Measurements from ENCODE around the gene NFATC1.
A peak's percentile ranks its signal among the peaks of the same experiment; 100 is the strongest.
"Not testable (repeated sequence)": the region's sequence is repeated elsewhere in the genome, so short reads cannot be mapped to it uniquely, and the experiment has no call there.

Gene NFATC1

DNA sequence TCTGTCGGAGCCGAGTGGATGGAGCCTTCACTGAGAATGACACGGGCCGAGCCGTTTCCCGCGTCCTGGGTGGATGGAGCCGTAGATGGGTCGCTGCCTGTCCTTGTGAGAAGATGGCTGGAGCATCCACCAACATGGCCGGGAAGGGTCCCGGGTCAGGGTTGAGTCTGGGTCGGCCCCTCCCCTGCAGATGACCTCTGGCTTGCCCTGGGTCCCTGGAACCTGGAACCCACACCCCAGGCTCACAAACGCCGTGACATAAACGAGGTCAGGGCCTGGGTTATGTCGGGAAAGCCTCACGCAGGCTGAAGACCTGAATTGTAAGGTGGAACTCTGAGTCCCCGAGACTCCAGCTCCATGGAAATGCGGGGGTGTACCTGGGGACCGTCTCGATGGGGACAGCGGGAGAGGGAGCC, 94.9 kb downstream of the NFATC1 start:
- DNase-seq, result no peak

DNA sequence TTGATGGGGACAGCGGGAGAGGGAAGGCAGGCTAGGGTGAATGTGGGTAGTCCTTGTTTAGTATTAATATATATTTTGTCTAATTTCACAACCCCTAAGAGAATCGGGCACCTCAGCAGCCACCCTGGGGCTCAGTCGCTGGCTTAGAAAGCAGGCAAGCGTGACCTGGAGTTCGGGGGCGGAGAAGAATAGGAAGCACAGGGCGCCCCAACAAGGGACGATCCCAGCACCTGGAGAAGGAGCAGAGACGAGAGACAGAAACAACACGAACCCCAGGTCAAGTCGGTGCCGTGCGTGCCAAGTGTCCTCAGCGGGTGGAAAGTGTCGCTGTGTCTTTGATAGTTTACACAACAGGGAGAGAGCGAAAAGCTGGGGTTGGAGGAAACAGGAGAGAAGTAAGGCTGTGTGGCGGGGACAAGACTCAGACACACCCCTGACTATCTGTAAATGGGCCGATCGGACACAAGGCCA, 95.4 kb downstream of the NFATC1 start:
- DNase-seq, result no peak

DNA sequence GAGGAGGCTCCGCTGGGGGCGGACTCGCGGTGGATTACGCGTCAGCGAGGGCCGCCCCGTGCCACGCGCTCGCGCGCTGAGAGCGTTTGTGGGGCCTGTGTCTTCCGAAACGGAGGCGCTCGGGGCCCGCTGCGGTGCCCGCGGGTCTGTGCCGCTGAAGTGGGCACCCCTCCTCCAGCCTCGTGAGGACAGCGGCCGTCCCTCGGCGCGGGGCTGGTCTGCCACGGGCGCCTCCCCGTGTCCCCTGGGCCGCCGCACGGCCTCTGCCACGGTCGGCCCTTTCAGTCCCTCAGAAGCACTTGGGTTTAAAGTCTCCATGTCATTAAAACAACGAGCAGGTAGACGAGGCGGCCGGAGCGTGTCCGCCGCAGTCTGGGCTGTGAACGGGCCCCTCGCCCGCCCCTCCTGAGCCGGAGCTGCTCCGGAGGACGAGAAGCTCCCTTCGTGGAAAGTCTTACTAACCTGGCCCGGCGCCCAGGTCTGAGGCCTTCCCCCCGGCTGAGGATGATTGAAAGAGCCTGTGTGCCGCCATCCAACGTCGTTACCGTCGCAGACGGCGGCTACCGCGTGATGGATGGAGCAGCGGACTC, 97.6 kb downstream of the NFATC1 start:
- DNase-seq, result no peak

DNA sequence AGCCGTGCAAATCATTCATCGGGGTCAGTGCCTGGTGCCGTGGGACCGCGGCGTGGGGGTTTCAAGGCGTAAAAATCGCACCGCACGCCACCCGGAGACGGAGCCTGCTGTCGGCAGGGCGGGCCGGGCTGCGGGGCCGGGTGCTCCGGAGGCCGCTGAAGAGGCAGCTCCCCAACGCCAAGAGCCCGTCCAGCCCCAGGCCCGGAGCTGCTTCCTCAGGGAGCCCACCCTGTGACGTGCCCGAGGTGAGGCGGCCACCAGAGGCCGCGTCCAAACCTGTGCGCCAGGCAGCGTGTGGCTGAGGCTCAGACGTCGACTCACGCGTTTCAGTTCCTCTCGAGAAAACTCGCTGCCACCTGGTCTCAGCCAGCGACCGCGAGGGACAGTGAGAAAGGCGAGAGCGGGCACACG, 98.1 kb downstream of the NFATC1 start:
- DNase-seq, result no peak

DNA sequence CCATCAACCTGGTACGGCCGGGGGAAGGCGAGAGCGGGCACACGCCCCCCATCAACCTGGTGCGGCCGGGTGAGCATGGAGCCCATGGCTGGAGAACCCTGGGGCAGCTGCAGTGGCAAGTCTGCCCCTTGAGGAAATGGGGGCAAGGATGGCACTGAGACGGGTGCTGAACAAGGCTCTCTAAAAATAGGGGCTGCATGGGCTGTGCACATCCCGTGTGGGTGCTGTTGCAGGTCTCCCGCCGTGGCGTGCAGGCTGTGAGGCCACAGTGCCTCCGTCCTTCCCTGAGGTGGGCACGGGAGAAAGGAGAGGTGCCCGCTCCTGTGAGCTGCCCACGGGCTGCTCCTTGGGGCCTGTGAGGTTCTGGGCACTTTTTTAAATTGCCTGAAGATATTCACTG, 99.2 kb downstream of the NFATC1 start:
- no peak for DNase-seq

DNA sequence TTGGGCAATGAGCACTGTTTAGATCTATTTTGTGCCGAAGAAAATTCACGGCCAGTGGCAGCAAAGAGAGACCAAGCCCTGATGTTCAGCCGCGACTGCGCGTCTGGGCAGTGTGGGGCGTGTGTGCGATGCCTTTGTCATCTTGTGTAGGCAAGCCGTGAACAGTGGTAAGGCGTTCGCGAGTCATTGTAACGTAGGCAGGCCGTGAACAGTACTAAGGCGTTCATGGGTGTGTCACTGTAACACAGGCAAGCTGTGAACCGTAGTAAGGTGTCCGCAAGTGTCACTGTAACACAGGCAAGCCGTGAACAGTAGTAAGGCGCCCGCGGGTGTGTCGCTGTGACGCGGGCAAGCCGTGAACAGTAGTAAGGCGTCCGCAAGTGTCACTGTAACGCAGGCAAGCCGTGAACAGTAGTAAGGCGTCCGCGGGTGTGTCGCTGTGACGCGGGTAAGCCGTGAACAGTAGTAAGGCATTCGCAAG, 99.9 kb downstream of the NFATC1 start:
- no peak for DNase-seq

DNA sequence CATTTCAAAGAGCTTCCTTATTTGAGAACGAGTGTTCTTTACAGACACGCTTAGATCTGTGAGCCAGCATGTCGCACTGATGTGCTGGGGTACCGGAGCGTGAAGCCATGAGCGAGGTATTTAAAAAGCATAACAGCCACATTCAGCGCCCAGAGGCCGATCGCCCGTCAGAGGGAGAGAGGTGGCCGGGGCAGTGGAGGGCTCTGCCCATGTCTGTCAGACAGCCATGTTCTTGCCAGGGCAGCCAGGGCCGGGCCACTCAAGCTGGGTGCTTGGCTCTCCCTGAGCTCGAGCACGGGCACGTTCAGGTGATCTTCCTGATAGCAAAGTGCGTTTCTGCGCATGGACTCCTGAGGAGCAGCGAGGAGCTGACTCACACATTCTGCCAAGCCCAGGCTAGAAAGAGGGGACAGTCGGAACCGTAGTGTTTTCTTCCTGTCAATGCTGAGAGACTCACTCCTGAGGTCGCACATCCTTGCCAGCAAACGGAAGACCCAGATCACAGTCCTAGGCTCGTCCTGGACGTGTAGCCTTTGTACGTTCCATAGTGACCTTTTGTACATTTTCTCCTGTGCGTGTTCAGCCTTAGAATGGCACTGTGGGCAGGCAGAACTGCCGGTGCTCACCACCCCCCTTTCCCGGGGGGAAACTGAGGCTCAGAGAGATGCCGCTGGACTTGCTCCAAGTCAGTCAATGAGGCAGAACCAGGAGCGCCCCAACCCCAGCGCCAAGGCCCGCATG, 100.7 kb downstream of the NFATC1 start:
- DNase-seq, result no peak

DNA sequence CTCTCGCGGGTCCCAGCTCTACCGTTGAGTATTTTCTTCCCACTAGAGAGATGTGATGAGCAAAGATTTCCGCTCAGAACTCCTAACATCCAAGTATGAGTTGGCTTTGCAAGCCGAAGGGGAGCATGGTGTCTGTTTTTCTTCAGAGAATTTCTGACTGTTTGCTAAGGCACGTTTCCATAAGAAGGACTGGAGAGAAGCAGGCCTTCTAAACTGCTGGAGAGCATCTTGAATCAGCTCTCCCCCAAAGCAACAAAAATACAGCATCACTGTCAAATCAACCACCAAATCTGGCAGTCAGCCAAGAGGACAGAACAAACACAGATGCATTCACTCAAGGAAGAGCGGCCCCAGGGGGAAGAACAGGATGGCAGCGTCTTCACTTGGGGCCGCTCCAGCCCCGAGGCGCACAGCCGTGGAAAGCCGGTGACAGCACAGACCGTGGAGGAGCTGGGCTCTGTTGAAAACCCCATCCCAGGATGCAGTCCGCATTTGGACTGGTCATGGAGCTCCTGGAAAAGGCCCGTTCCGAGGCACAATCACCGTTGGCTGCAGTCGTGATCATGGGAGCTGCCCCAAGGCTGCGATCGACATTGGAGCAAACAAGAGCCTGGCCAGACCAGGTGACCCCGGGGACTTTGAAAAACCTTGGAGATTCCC, 101.4 kb downstream of the NFATC1 start:
- peak; percentile 44 for DNase-seq

DNA sequence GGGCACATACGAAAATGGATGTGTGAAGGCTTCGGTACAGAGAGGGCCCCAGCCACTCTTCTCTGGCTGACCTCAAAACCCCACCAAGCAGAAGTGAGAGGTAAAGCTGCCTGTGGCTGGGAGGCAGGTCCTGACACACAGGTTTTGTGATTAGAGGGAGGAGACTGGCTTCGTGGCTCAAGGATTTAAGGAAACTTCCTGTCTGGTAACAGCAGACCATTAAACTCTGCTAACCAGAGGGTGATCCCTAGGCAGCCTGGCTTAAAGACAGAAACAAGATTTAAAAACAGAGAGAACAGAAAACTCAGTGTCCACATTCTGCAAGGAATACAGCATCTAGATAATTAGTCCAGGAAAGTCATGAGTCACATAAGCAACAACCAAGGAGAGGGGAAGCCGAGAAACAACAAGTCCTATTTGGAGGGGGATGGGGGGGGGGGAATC, 101.9 kb downstream of the NFATC1 start:
- no peak for DNase-seq

DNA sequence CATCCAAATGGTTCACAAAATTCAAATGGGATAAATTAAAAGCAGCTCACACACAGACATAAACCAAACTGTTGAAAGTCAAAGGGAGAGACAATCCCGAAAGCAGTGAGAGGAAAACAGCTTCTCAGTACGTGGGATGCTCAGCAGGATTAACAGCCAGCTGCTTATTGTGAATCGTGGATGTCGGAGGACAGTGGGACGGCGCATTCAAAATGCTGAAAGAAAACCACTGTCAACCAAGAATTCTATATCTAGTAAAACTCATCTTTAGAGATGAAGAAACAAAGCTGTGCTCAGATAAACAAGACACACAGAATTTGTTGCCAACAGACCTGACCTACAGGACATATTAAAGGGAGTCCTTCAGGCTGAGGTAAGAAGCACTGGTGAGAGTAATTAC, 102.9 kb downstream of the NFATC1 start:
- no peak for DNase-seq

- DNase-seq, result no peak
Observed at GRCh38 chr18:79501006-79501405, 105.3 kb downstream of the NFATC1 start.

DNA sequence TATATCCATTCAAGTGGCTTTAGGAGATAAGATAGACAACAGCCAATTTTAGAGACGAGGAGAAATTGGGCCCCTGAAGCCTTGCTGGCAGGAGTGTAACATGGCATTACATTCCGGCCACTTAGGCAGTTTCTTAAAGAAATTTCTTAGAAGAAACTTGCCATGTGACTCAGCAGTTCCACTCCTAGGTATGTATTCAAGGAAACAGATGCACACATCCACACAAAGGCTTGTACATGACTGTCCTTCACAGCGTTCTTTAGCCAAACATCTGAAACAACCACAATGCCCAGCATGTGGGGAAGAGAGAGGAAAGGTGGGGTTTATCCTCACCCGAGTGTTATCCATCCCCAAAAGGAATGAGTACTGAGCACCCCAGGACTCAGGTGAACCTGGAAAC, 107.1 kb downstream of the NFATC1 start:
- DNase-seq, result no peak

DNA sequence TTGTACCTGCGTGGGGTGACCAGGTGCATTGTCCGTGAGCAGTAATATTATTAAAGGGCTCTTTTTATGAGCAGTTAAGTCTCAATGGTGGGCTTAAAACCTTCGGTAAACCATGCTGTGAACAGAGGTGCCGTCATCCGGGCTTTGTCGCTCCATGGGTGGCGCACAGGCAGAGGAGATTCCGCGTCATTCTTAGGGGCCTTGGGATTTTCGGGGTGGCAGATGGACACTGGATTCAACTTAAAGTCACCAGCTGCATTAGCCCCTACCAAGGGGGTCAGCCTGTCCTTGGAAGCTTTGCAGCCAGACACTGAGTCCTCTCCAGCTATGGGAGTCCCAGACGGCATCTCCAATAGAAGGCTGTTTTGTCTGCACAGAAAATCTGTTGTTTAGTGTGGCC, 107.7 kb downstream of the NFATC1 start:
- DNase-seq, result no peak

GRCh38 chr18:79504034-79504433, 108.3 kb downstream of the NFATC1 start:
- no peak for DNase-seq

DNA sequence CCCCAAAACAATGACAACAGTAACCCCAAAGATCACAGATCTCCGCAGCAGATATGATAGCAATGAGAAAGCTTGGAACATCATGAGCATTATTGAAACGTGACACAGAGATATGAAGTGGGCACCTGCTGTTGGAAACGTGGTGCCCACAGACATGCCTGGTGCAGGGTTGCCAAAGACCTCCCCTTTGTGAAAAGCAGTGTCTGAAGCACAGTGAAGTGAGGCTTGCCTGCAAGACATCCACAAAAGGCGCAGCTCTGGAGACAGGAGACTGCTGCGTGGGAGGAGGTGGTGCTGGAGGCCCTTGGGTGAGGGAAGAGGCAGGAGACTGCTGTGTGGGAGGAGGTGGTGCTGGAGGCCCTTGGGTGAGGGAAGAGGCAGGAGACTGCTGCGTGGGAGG, 108.8 kb downstream of the NFATC1 start:
- DNase-seq, result not testable (repeated sequence)

DNA sequence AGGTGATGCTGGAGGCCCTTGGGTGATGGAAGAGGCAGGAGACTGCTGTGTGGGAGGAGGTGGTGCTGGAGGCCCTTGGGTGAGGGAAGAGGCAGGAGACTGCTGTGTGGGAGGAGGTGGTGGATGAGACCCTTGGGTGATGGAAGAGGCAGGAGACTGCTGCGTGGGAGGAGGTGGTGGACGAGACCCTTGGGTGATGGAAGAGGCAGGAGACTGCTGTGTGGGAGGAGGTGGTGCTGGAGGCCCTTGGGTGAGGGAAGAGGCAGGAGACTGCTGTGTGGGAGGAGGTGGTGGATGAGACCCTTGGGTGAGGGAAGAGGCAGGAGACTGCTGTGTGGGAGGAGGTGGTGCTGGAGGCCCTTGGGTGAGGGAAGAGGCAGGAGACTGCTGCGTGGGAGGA, 109.7 kb downstream of the NFATC1 start:
- DNase-seq, result not testable (repeated sequence)

GRCh38 chr18:79506191-79507075, 110.7 kb downstream of the NFATC1 start:
- no peak for DNase-seq

- DNase-seq, result peak; percentile 73
Observed at GRCh38 chr18:79507076-79507545, 111.4 kb downstream of the NFATC1 start.

DNA sequence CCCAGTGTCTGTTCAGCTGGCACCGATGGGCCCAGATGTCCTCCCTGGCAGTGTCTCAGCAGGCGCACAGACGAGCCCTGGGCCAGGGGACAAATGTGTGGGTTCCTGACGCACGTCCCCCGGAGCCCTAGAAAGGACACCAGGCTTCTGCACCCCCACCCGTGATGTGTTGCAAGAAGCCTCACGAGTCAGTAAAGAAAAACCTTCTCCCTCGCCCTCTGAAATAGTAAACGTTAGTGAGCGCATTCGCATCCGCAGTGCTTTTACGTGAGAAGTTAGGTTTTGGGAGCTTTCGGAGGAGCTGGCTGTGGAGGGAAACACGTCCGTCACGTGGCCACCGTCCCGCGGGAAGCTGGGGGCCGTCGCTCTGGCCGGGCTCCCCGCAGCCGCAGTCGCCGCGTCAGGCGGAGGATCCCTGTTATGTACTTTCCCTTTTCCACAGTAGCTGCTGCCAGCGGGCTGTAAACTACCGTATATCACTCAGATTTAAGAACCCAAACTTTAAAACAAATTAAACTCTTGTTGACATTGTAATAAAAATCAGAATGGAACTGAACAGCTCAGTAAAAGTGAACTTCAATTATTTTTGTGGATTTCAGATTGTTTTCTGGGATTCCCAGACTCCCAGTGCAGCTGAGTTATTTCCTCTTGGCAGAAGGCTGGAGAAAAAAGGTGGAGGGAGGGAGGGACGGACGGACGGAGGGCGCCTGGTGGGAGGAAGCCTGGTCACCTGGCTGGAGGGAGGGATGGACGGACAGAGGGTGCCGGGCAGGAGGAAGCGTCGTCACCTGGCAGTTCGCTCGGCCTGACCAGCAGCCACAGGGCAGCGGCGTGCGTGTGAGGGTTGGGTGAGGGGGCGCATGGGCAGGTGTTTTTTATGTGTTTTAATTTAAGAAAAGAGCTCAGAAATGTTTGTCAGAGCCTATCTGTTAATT, 112.1 kb downstream of the NFATC1 start:
- peak; percentile 80 for DNase-seq

GRCh38 chr18:79508565-79509535, 113.1 kb downstream of the NFATC1 start:
- peak; percentile 52 for DNase-seq
